Fibroblast of skin of right biceps (primary cell): ENCODE results near the gene HHIPL1.

Experiments
- DNase-seq: peaks from one replicate; pipeline ENCODE4 v3.0.0-alpha.2; 2013

HHIPL1 gene

GRCh38 chr14:99691111-99691885 is 46.4 kb downstream of the HHIPL1 start:
- DNase-seq = no peak

GRCh38 chr14:99693918-99694317 is 49.0 kb downstream of the HHIPL1 start:
- no peak for DNase-seq

GRCh38 chr14:99696929-99697328 is 52.0 kb downstream of the HHIPL1 start:
- DNase-seq = no peak

GRCh38 chr14:99698236-99698635 is 53.3 kb downstream of the HHIPL1 start:
- no peak for DNase-seq

GRCh38 chr14:99698642-99699041 is 53.7 kb downstream of the HHIPL1 start:
- no peak for DNase-seq

- DNase-seq = no peak
Measured at GRCh38 chr14:99699085-99699760, 54.3 kb downstream of the HHIPL1 start.

GRCh38 chr14:99699861-99700260 is 54.9 kb downstream of the HHIPL1 start:
- DNase-seq = no peak

- DNase-seq = no peak
Measured at GRCh38 chr14:99700379-99700778, 55.5 kb downstream of the HHIPL1 start.

- DNase-seq = no peak
Measured at GRCh38 chr14:99701260-99701659, 56.3 kb downstream of the HHIPL1 start.

GRCh38 chr14:99702115-99702514 is 57.2 kb downstream of the HHIPL1 start:
- no peak for DNase-seq

- no peak for DNase-seq
Measured at GRCh38 chr14:99703381-99703780, 58.5 kb downstream of the HHIPL1 start.

- DNase-seq = no peak
Measured at GRCh38 chr14:99704037-99704436, 59.1 kb downstream of the HHIPL1 start.

- DNase-seq = no peak
Measured at GRCh38 chr14:99706107-99706900, 61.4 kb downstream of the HHIPL1 start.

- DNase-seq = no peak
Measured at GRCh38 chr14:99707420-99707819, 62.5 kb downstream of the HHIPL1 start.

- DNase-seq = no peak
Measured at GRCh38 chr14:99707921-99708320, 63.0 kb downstream of the HHIPL1 start.

GRCh38 chr14:99708449-99708848 is 63.5 kb downstream of the HHIPL1 start:
- DNase-seq = no peak

- DNase-seq = no peak
Measured at GRCh38 chr14:99713972-99714371, 69.0 kb downstream of the HHIPL1 start.

GRCh38 chr14:99715266-99716000 is 70.5 kb downstream of the HHIPL1 start:
- no peak for DNase-seq

- no peak for DNase-seq
Measured at GRCh38 chr14:99716091-99716849, 71.3 kb downstream of the HHIPL1 start.

- no peak for DNase-seq
Measured at GRCh38 chr14:99716850-99717681, 72.1 kb downstream of the HHIPL1 start.

GRCh38 chr14:99717682-99718013 is 72.7 kb downstream of the HHIPL1 start:
- DNase-seq = no peak
